H1 (cell line): ENCODE data around the gene CLCN5. TPM values are rescaled to one million over a fixed set of nuclear protein-coding genes. Genes with fewer than 3 reads are reported as not detected.

Source experiments
- RAD21 ChIP-seq, 2 experiments: IDR thresholded peaks in 1 of 2; conservative IDR thresholded peaks in 1 of 2; 2 replicates each; pipeline ENCODE4 v1.6.1; 2011; ENCODE audit warnings: low read depth in 2 of 2, low read length in 2 of 2, improper control_type of control experiment in 1 of 2, inconsistent platforms in 1 of 2, mild to moderate bottlenecking in 1 of 2, moderate library complexity in 1 of 2
- polyA plus RNA-seq, 7 experiments: library from polyadenylated mRNA; depleted of rRNA in 3 of 7; stranded (reverse) in 5 of 7; unstranded in 2 of 7; fragments of >200 nt in 5 of 7; fragments of 200-250 nt in 2 of 7; gene quantifications; 1 replicate in 5 of 7; 2 replicates in 1 of 7; 4 replicates in 1 of 7; pipeline versions ENCODE4 v1.2.1 to v1.2.3, GENCODE V29; 2011 to 2013; ENCODE audit warnings: missing spikeins in 2 of 7, mixed read lengths in 2 of 7
- total RNA-seq: library from RNA; stranded (reverse); fragmentation: NEBNext Ultra II Directional; extraction: Animal tissue kit (Norgen Biotek cat#: 25700); gene quantifications from 2 replicates; pipeline ENCODE4 v1.2.1, GENCODE V29; 2021

CLCN5 gene
- total and polyA plus RNA-seq, 2 of the 8 experiments (the other 6 are each of a cell fraction or from before 2014, with no cell fraction given), result 4.2 to 9.7 TPM

- no peak for TF ChIP-seq RAD21 (IDR thresholded peaks at IDR 0.05 in 1 of 2, conservative IDR thresholded peaks at IDR 0.05 in 1 of 2; ENCODE audit: low read depth in 2 of 2, low read length in 2 of 2)
Observed at GRCh38 chrX:49892542-49892941, 29.9 kb upstream of the CLCN5 start (continued).
